Right lobe of liver (tissue), 4 donors: ENCODE measurements around the gene C9orf72.

ENCODE experiments used
- CTCF ChIP-seq, 4 donors: fragments of 200-600 bp in 3 of 4; fragments of 450-650 bp in 1 of 4; IDR thresholded peaks; one replicate each; pipeline versions ENCODE4 v1.5.1 to v1.8.0; 2016 to 2022; ENCODE audit warnings: antibody characterized with exemption in 4 of 4, mild to moderate bottlenecking in 2 of 4
- POLR2A ChIP-seq: fragments of 450-650 bp; IDR thresholded peaks from one replicate; pipeline ENCODE4 v1.6.1; 2017; ENCODE audit warnings: antibody characterized with exemption, mild to moderate bottlenecking
- donor health status: DM: no; HTN: no; CAD: no.
- donor health status: DM: no; HTN: no; CAD: no.
- donor health status: DM: no; HTN: yes; CAD: no.

DNA sequence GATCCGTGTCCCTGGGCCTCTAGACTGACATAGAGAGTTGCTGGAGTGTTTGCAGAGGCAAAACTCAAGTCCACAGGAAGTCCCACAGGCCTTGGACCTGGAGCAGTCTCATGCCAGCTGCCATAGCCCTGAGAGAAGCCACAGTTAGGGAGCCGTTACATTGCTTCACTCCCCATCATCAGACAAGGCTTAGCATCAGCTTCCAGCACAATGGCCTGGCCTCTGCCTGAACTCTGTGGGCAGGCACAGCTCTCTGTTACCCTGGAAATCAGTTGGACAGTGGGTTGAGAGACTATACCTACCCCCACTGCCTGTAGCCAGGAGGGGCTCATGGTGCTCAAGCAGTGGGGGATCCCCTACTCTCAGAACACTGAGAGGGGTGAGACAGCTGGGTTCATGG, 16.2 kb upstream of the C9orf72 start:
- TF ChIP-seq CTCF (IDR thresholded peaks at IDR 0.05): no peak
- TF ChIP-seq POLR2A: no peak
